ENCODE results near the gene PBX1.

The PBX1 gene

DNA sequence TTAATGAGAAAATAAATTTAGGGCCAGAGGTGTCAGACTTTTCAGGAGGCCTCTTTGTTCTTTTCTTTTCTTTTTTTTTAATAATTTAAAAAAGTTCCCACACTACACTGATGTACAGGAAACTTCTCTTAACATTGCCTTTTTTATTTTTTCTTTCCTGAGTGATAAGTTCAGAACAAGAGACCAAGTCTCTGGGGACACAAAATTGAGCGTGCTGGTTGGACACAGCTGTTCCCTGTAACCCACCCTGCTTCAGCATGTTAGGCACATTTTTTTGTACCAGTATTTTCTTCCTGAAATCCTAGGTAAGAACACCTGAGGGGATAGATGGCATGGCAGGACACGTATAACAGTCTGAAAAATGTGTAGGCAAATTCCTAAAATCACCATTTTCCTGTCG lies 50.1 kb downstream of the PBX1 start:
- no peak overlapping the region for H3K4me3 ChIP-seq (ENCODE audit: low read length)
- TF ChIP-seq ZNF274 (IDR thresholded peaks at IDR 0.05; ENCODE audit: low read depth, low read length) = no peak

- H3K4me3 ChIP-seq (ENCODE audit: low read length) = no peak overlapping the region
- TF ChIP-seq ZNF274 (IDR thresholded peaks at IDR 0.05; ENCODE audit: low read depth, low read length) = no peak
Observed at GRCh38 chr1:164610538-164611222, 51.7 kb downstream of the PBX1 start.

DNA sequence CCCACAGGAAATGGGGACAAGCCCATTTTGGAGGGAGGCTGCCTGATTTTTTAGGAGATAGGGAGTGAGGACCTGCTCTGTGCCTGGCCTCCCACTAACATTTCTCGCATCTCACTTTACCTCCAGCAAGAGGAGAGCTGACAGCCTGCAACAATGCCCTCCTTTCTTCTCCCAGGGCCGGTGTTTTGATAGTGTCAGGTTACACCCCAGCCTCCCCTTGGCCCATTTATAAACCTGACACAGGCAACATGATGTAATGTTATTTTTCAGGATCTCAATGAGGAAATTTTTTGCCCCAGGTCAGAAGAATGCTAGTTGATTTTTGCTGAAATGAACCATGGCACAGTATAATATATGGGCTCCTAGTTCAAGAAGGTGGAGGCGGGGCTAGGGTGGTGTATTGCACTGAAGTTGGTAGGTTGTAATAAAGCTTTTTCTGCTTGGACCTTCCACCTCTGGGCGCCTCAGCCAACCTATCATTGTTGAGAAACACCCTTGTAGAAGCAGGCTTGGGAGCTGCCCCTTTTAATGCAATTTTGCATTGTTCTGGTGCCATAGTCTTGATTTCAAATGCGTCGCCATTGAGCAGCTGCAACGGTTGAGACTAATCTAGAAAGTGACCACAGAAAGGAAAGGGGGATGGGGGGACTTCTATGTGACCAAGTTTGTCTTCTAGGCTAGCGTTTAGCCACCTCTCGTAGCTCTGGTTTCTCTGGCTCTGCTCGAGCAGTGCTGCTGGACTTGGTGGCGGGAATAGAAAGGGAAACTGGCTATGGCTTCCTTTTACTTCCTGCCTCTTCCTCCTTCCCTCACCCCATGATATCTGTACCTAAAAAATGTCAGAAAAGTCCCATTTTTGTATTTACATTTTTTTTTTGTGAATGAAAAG lies 53.0 kb downstream of the PBX1 start:
- no peak overlapping the region for H3K4me3 ChIP-seq (ENCODE audit: low read length)
- no peak for TF ChIP-seq ZNF274 (IDR thresholded peaks at IDR 0.05; ENCODE audit: low read depth, low read length)

DNA sequence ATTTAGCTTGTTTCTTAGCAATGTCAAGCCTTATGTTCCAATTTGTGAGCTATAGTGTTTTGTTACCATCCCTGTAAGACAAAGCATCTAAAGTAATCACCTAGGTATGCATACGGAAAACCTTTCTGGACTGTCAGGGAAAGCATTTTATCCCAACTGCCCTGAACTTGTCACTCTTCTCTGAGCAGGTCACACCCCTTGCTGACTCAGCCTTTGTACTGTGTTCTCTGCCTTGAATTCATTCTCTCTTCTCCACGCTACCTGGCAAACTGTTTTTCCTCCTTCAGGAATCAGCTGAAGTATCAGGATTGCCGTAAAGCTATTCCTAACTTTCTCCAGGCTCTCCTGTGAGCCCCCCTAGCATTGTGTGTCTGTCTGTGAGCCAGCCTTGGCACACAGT lies 54.2 kb downstream of the PBX1 start:
- TF ChIP-seq ZNF274 (IDR thresholded peaks at IDR 0.05; ENCODE audit: low read depth, low read length) = no peak
- H3K4me3 ChIP-seq (ENCODE audit: low read length) = no peak overlapping the region

GRCh38 chr1:164614316-164614715 lies 55.3 kb downstream of the PBX1 start:
- TF ChIP-seq ZNF274 (IDR thresholded peaks at IDR 0.05; ENCODE audit: low read depth, low read length) = no peak
- no peak overlapping the region for H3K4me3 ChIP-seq (ENCODE audit: low read length)

DNA sequence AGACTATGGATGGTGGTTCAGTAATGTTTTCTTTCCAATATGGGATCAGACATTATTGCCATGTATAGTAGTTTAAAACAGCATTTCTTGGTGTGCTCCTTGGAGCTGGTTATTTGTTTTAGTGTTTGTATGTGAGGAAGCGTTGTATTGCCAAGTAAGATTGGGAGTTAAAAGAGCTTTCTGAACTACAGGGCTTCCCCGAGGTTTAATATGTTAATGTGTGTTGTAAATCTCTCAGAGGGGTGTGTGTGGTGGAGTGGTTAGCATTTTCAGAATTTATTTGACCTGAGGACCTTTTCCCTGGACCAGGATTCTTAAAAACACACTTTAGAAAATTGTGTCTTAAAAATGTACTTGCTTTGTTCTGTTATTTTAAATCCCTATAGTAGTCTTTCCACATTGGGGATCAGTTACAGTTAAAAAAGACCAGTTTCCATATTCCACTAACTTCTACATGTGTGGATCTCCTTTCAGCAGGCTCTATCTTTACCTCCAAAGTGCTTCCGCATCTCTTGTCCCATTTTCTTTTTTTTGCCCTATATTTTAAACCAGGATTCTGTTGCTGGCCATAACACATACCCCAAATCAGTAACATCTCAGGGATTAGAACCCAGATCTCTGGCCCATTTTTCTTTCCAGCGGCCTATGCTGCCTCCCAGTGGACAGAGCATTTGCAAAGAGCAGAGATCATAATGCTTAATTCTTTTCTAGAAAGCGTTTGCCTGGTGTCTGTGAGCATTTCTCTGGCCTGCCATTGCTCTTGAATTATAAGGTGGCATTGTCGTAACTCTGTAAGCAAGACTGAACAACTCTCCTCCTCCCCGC lies 58.6 kb downstream of the PBX1 start:
- no peak overlapping the region for H3K4me3 ChIP-seq (ENCODE audit: low read length)
- no peak for TF ChIP-seq ZNF274 (IDR thresholded peaks at IDR 0.05; ENCODE audit: low read depth, low read length)

GRCh38 chr1:164618202-164618564 lies 59.2 kb downstream of the PBX1 start:
- no peak for TF ChIP-seq ZNF274 (IDR thresholded peaks at IDR 0.05; ENCODE audit: low read depth, low read length)
- no peak overlapping the region for H3K4me3 ChIP-seq (ENCODE audit: low read length)

DNA sequence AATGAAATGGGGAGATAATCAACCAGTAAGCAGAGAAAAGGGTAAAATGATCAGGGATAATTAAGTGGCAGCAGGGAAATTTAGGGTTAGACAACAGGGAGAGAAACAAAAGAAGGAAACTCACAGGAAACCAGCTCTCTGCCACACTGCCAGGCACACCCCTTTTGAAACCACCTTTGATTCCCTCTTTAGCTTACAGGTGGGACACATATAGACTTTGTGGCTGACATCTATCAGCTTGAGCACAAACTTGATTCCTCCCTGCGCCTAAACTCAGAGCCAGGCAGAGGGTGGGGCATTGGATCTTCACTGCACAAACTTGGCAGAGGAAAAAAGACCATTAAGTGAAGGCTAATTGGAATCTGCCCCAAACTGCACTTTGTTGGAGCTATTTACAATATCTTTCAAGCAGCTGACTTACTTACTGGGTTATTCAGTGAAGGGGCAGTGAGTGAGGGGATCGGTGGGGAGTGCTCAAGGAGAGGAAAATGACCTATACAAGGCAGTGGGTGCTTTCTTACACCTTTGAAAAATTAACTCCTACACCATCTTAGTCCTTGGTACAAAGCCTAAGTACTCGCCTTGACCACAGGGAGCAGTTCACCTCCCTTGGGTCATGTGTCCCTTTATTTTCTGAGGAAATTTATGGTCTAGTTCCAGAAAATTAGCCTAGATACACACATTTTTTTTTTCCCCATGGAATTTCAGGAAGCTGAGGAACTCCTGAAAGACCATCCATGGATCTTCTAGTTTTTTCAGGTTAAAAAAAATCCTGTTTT lies 60.2 kb downstream of the PBX1 start:
- TF ChIP-seq ZNF274 (IDR thresholded peaks at IDR 0.05; ENCODE audit: low read depth, low read length) = no peak
- H3K4me3 ChIP-seq (ENCODE audit: low read length) = no peak overlapping the region

DNA sequence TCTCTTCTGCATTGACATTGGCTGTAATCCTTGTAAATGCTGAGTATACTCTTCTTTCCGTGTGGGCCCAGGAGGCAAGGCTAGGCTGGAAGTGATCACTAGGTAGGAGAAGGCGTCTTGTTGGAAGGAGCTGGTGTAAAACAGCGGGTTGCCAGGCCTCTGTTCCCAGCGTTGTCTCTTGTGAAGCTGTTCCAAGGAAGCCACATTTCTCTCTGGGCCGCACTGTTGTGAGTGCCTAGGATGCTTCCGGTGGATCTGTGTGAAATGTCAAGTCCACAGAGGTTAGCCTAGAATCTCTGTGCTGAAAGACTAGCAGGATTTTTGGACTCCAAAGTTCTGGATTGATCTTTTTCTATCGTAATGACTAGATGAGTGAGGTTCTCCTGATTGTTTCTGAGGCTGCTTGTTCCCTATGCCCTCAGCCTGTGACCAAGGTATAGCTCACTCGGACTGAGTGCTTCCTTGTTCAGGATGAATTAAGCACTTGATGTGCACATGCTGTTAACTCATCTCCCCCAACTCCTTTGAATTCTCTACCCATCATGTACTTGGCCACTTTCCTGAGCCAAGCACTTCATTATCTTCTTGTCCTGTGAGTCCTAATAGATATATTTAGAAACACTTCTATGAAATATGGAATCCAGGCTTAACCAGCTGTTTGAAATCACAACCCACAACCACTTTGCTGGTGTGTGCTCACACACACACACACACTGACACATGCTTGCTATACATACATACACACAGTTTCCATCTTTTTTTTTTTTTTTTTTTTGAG lies 63.3 kb downstream of the PBX1 start:
- no peak for TF ChIP-seq ZNF274 (IDR thresholded peaks at IDR 0.05; ENCODE audit: low read depth, low read length)
- H3K4me3 ChIP-seq (ENCODE audit: low read length) = no peak overlapping the region

- no peak overlapping the region for H3K4me3 ChIP-seq (ENCODE audit: low read length)
- TF ChIP-seq ZNF274 (IDR thresholded peaks at IDR 0.05; ENCODE audit: low read depth, low read length) = no peak
Observed at GRCh38 chr1:164623805-164624204, 64.8 kb downstream of the PBX1 start.

DNA sequence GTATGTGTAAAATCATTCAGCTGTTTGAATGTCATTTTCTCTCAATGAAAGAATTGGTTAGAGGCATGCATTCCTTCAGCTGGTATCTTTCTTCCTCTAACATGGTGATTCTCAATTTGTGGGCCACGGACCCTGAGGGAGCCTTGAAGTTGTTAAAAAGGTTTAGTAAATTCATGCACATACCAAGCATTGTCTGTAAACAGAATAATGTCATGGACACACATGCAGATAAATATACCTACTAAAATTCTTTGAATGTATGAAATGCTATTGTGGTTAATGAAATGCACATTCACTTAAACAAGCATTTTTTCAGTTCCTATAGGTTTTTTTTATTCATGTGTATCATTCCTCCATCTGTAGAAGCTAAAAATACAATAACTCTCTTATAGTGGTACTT lies 65.4 kb downstream of the PBX1 start:
- no peak for TF ChIP-seq ZNF274 (IDR thresholded peaks at IDR 0.05; ENCODE audit: low read depth, low read length)
- no peak overlapping the region for H3K4me3 ChIP-seq (ENCODE audit: low read length)

- no peak for TF ChIP-seq ZNF274 (IDR thresholded peaks at IDR 0.05; ENCODE audit: low read depth, low read length)
- no peak overlapping the region for H3K4me3 ChIP-seq (ENCODE audit: low read length)
Observed at GRCh38 chr1:164625004-164625617, 66.1 kb downstream of the PBX1 start.

- no peak overlapping the region for H3K4me3 ChIP-seq (ENCODE audit: low read length)
- TF ChIP-seq ZNF274 (IDR thresholded peaks at IDR 0.05; ENCODE audit: low read depth, low read length) = no peak
Observed at GRCh38 chr1:164628772-164629171, 69.8 kb downstream of the PBX1 start.
